WI38 (cell line): ENCODE results near the gene TMEM97.

ENCODE experiments used
- H3K4me3 ChIP-seq: 2 replicates; pipeline ENCODE4 v1.5.1; 2011; ENCODE audit warnings: low read depth, mild to moderate bottlenecking, control low read depth, low read length
- CTCF ChIP-seq: IDR thresholded peaks from 2 replicates; pipeline ENCODE4 v1.5.1; 2012; ENCODE audit warnings: low read depth, mild to moderate bottlenecking, control low read depth, low read length

TMEM97 gene

DNA sequence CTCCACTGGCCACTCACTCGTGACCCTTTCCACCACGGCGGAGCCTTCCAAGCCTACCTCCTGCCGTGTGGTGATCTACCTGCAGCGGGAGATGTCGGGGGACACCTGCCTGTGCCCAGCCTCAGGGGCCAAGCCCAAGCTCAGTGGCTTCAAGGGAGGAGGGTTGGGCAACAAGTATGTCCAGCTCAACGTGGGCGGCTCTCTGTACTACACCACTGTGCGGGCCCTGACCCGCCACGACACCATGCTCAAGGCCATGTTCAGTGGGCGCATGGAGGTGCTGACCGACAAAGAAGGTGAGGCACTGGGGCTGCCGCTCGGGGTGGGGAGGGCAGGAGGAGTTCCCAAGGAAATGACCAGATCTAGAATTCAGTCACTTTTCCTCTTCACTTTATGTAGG is 20.4 kb downstream of the TMEM97 start:
- no peak overlapping the region for H3K4me3 ChIP-seq
- TF ChIP-seq CTCF: no peak

GRCh38 chr17:28340374-28340773 is 21.4 kb downstream of the TMEM97 start:
- no peak overlapping the region for H3K4me3 ChIP-seq
- no peak for TF ChIP-seq CTCF

- no peak for TF ChIP-seq CTCF
- no peak overlapping the region for H3K4me3 ChIP-seq
Observed at GRCh38 chr17:28341516-28341915, 22.5 kb downstream of the TMEM97 start.

GRCh38 chr17:28342313-28342712 is 23.3 kb downstream of the TMEM97 start:
- no peak overlapping the region for H3K4me3 ChIP-seq
- no peak for TF ChIP-seq CTCF

DNA sequence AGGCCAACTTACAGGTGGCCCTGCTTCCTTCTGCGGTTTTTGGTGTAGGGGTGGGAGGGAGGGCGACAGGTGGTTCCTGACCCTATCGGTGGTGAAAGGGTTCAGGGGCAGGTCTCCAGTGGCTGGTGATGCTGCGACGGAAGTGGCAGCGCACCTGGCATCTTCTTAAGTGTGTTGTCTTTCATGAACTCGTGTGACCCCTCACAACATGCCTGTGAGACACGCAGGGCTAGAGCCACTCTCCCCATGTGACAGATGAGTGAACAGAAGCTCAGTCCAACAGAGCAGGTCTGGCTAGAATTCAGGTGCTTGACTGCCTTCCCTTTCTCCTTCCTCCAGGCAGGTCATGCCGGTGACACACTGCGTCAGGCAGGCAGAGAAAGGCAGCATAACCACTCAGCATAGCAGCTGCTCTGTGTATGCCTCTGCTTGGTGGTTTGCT is 24.5 kb downstream of the TMEM97 start:
- H3K4me3 ChIP-seq: no peak overlapping the region
- TF ChIP-seq CTCF: no peak

DNA sequence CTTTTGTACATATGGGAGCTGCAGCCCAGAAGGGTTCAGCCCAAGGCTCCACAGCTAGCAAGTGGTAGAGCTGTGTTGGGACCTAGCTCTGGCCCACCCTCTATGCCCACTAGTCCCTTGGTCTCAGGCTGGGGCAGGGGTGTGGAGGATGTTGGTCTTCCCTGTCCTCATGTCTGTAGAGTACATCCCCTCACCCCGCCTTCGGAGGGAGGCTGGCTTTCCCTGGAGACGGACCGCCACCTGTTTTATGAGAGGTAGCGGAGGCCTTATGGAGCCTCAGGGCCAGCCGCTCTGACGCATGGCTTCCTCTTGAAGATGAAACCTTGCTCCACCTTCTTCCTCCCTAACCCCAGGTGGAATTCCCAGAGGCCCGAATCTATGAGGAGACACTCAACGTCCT is 25.0 kb downstream of the TMEM97 start:
- H3K4me3 ChIP-seq: no peak overlapping the region
- no peak for TF ChIP-seq CTCF

GRCh38 chr17:28344435-28344901 is 25.5 kb downstream of the TMEM97 start:
- no peak overlapping the region for H3K4me3 ChIP-seq
- TF ChIP-seq CTCF: no peak
